Adrenal gland (tissue), 12 donors: ENCODE measurements around the gene SCP2. TPM values are rescaled to one million over a fixed set of nuclear protein-coding genes. Genes with fewer than 3 reads are reported as not detected.
A peak's percentile ranks its signal among the peaks of the same experiment; 100 is the strongest.

Experiments used
- DNase-seq, 7 donors: peaks; one replicate each; pipeline ENCODE4 v3.0.0-alpha.2; 2019 to 2020
- H3K27ac ChIP-seq, 5 donors: fragments of 200-600 bp; sonication (generic) in 4 of 5; 1 replicate in 3 of 5; 2 replicates in 2 of 5; pipeline versions ENCODE4 v1.5.1 to v1.8.0; 2016 to 2020; ENCODE audit warnings: mild to moderate bottlenecking in 1 of 5
- H3K27me3 ChIP-seq: fragments of 200-600 bp; 2 replicates; pipeline ENCODE4 v1.8.0; 2021
- H3K36me3 ChIP-seq, 2 donors: fragments of 200-600 bp; replicated peaks in 1 of 2; 1 replicate in 1 of 2; 2 replicates in 1 of 2; pipeline versions ENCODE4 v1.5.1 to v1.8.0; 2018 to 2022
- H3K4me1 ChIP-seq, 2 donors: fragments of 200-600 bp; replicated peaks in 1 of 2; 1 replicate in 1 of 2; 2 replicates in 1 of 2; pipeline versions ENCODE4 v1.5.1 to v1.8.0; 2018 to 2021
- H3K4me3 ChIP-seq, 4 donors: fragments of 200-600 bp; sonication (generic) in 3 of 4; one replicate each; pipeline ENCODE4 v1.5.1; 2016 to 2018
- H3K9me3 ChIP-seq, 3 donors: fragments of 200-600 bp; sonication (generic) in 1 of 3; replicated peaks in 1 of 3; 1 replicate in 2 of 3; 2 replicates in 1 of 3; pipeline versions ENCODE4 v1.5.1 to v1.8.0; 2016 to 2021
- POLR2A ChIP-seq, 2 donors: fragments of 450-650 bp; IDR thresholded peaks; one replicate each; pipeline ENCODE4 v1.6.1; 2017; ENCODE audit warnings: antibody characterized with exemption in 2 of 2, mild to moderate bottlenecking in 2 of 2, moderate library complexity in 1 of 2
- WGBS, 4 donors: extraction: QIAGEN DNeasy Blood & Tissue Kit in 2 of 4; methylation state at CpG; one replicate each; pipeline versions ENCODE4 v1.1.5 to v1.1.7; 2013 to 2017; 5-methylcytosine and 5-hydroxymethylcytosine counted together
- intact Hi-C, 2 donors: fragments of 100-400 bp; cut with DNase I; formaldehyde crosslinking; loops; one replicate each; pipeline versions ENCODE4 v1.14.1 to v1.15.0; 2022 to 2023
- polyA plus RNA-seq, 3 donors: library from polyadenylated mRNA; stranded (reverse); fragments of 200-250 nt in 2 of 3; fragments of 350-450 nt in 1 of 3; fragmentation: Illumina TruSeq in 1 of 3; extraction: RNeasy Lipid Tissue Mini Kit (QIAGEN cat#74804) in 1 of 3; gene quantifications; one replicate each; pipeline ENCODE4 v1.2.3, GENCODE V29; 2013 to 2014
- total RNA-seq, 9 donors: library from RNA; depleted of rRNA in 4 of 9; stranded (reverse); fragments of >200 nt in 4 of 9; fragments of 120-200 nt in 1 of 9; fragmentation: NEBNext Ultra II Directional in 1 of 9; extraction: Animal tissue kit (Norgen Biotek cat#: 25700) in 1 of 9; gene quantifications; one replicate each; pipeline versions ENCODE4 v1.1.0 to v1.2.4, GENCODE V29; 2013 to 2023
- TF ChIP-seq, protein P1 (sequence below), 6 experiments: fragments of 450-650 bp in 4 of 6; fragments of 200-600 bp in 2 of 6; sonication (generic) in 1 of 6; IDR thresholded peaks; 1 replicate in 5 of 6; 2 replicates in 1 of 6; pipeline versions ENCODE4 v1.5.1 to v1.8.0; 2016 to 2021; ENCODE audit warnings: antibody characterized with exemption in 6 of 6, mild to moderate bottlenecking in 2 of 6, moderate library complexity in 1 of 6
- donor health status: healthy with polysubstance abuse.
- donor health status: Bipolar disorder and iron deficiency.
- donor health status: DM: yes; HTN: yes; CAD: no.
- donor health status: DM: no; HTN: no; CAD: no.
- donor health status: DM: no; HTN: no; CAD: no.
- donor health status: DM: yes; HTN: yes; CAD: no.

The SCP2 gene
- total and polyA plus RNA-seq, 12 donors, result 114 to 256 (median 144) TPM

DNA sequence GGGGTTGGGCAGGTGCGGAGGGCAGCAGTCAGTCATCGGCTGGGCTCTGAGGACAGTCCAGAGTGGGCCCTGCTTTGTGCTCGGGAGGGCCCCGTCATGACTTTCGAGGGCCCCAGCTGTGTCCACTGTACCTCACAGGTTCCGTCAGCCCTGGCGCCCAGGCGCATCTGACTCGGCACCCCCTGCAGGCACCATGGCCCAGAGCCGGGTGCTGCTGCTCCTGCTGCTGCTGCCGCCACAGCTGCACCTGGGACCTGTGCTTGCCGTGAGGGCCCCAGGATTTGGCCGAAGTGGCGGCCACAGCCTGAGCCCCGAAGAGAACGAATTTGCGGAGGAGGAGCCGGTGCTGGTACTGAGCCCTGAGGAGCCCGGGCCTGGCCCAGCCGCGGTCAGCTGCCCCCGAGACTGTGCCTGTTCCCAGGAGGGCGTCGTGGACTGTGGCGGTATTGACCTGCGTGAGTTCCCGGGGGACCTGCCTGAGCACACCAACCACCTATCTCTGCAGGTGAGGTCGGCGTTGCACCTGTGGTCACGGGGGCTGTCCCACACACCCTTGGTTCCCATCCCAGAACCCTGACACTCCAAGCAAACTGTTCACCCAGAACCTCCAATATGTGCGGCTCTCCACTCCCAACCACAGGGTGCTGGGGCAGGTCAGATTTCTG is 142.7 kb downstream of the SCP2 start:
- DNase-seq, result peak in 1 of 7 donors; percentile 20
- intact Hi-C loops, result no loop called here
- WGBS, 4 donors, result 91 to 98% (median 93%) methylated on average over 7 to 31 of the region's 31 CpGs

DNA sequence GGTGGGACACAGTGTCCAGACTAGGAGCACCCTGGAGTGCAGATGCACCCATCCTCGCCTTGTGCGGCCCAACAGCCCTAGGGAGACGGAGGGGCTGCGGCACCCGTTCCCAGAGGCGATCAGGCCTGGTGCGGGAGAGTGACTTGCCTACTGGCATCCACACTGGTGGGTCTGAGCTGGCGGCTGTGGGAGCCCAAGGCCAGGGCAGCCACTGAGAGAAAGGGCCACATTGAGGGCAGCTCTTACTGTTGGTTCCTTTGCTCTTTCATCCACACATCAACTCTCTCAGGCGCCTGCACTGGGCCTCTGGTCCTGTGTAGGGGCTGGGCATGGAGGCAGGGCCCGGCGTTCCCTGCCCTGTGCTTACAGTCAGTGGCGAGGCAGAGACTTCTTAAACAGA is 143.5 kb downstream of the SCP2 start:
- Histone ChIP-seq H3K27me3 (no peaks in the 10 kb centered on the region), H3K4me3 (no peak overlapping the region), H3K36me3 (no peaks in the 10 kb centered on the region), H3K9me3 (no peaks in the 10 kb centered on the region), H3K4me1 (no peaks in the 10 kb centered on the region), H3K27ac (no peak overlapping the region)
- 93 to 100% (median 98%) methylated on average over 4 to 12 of the region's 12 CpGs for WGBS, 4 donors
- peak in 2 of 7 donors; percentile 5 to 20 for DNase-seq
- TF ChIP-seq, protein P1, sequence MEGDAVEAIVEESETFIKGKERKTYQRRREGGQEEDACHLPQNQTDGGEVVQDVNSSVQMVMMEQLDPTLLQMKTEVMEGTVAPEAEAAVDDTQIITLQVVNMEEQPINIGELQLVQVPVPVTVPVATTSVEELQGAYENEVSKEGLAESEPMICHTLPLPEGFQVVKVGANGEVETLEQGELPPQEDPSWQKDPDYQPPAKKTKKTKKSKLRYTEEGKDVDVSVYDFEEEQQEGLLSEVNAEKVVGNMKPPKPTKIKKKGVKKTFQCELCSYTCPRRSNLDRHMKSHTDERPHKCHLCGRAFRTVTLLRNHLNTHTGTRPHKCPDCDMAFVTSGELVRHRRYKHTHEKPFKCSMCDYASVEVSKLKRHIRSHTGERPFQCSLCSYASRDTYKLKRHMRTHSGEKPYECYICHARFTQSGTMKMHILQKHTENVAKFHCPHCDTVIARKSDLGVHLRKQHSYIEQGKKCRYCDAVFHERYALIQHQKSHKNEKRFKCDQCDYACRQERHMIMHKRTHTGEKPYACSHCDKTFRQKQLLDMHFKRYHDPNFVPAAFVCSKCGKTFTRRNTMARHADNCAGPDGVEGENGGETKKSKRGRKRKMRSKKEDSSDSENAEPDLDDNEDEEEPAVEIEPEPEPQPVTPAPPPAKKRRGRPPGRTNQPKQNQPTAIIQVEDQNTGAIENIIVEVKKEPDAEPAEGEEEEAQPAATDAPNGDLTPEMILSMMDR (IDR thresholded peaks at IDR 0.05), result no peak
- no peak for TF ChIP-seq POLR2A (IDR thresholded peaks at IDR 0.05)
- intact Hi-C loops, result no loop called here

More for the DNA sequence above, 142.7 kb downstream of the SCP2 start:
- H3K27ac ChIP-seq, result no peak overlapping the region
- H3K36me3 ChIP-seq, result no peaks in the 10 kb centered on the region
- no peak for TF ChIP-seq POLR2A (IDR thresholded peaks at IDR 0.05)
- TF ChIP-seq, protein P1 (IDR thresholded peaks at IDR 0.05), result no peak
- no peaks in the 10 kb centered on the region for H3K9me3 ChIP-seq
- H3K4me1 ChIP-seq, result no peaks in the 10 kb centered on the region
- H3K27me3 ChIP-seq, result no peaks in the 10 kb centered on the region
- H3K4me3 ChIP-seq, result no peak overlapping the region

GRCh38 chr1:53071167-53071865 is 144.2 kb downstream of the SCP2 start:
- intact Hi-C loops, result no loop called here
- no peaks in the 10 kb centered on the region for H3K4me1 ChIP-seq

DNA sequence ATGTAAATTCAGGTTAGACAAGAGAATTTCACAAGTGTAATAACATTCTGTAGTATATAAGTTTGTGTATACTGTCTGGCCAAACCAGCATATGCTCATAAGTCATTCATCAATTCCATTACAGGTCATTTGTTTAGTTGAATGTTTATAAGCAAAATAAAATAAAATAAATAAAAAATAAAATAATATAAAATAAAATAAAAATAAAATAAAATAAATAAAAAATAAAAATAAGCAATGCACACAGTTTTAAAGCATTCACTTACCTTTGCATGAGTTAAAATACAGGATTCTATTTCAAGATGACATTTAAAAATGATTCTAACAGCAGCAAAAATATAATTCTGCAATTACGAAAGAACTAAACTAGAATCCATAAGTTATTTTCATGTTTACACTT is 144.8 kb downstream of the SCP2 start:
- 86 to 98% (median 91%) methylated on average over 1 of the region's 1 CpG for WGBS, 4 donors

More at GRCh38 chr1:53071167-53071865, 144.2 kb downstream of the SCP2 start:
- Histone ChIP-seq H3K27ac (no peak overlapping the region), H3K9me3 (no peaks in the 10 kb centered on the region), H3K36me3 (no peaks in the 10 kb centered on the region), H3K4me3 (no peak overlapping the region), H3K27me3 (no peaks in the 10 kb centered on the region)
- no peak for TF ChIP-seq POLR2A (IDR thresholded peaks at IDR 0.05)
- TF ChIP-seq, protein P1 (IDR thresholded peaks at IDR 0.05), result no peak
- DNase-seq, result peak in 1 of 7 donors; percentile 10
- 78 to 91% (median 85%) methylated on average over 11 to 17 of the region's 17 CpGs for WGBS, 4 donors

More for the DNA sequence above, 144.8 kb downstream of the SCP2 start:
- Histone ChIP-seq H3K27me3 (no peaks in the 10 kb centered on the region), H3K36me3 (no peaks in the 10 kb centered on the region), H3K4me1 (no peaks in the 10 kb centered on the region), H3K27ac (no peak overlapping the region), H3K9me3 (no peaks in the 10 kb centered on the region), H3K4me3 (no peak overlapping the region)
- intact Hi-C loops, result no loop called here
- no peak for TF ChIP-seq POLR2A (IDR thresholded peaks at IDR 0.05)
- TF ChIP-seq, protein P1 (IDR thresholded peaks at IDR 0.05), result no peak
- DNase-seq, result no peak
